ENCODE results near the gene GPR148.

DNA sequence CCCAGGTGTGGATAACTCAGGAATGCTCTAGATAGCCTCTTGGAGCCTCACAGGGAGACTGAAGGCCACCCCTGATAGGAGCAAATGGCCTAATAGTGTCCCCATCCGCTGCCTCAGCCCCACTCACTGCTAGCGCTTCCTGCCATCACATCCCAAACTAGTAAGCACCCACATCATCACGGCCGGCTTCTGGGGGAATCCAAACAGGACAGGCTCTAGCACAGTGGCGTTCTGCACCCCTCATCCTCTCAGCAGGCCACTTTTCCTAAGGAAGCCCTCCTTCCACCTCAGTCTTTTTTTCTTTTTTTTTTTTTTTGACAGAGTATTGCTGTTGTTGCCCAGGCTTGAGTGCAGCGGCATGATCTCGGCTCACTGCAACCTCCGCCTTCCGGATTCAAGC is 20.2 kb downstream of the GPR148 start:
- TF ChIP-seq, protein P1, sequence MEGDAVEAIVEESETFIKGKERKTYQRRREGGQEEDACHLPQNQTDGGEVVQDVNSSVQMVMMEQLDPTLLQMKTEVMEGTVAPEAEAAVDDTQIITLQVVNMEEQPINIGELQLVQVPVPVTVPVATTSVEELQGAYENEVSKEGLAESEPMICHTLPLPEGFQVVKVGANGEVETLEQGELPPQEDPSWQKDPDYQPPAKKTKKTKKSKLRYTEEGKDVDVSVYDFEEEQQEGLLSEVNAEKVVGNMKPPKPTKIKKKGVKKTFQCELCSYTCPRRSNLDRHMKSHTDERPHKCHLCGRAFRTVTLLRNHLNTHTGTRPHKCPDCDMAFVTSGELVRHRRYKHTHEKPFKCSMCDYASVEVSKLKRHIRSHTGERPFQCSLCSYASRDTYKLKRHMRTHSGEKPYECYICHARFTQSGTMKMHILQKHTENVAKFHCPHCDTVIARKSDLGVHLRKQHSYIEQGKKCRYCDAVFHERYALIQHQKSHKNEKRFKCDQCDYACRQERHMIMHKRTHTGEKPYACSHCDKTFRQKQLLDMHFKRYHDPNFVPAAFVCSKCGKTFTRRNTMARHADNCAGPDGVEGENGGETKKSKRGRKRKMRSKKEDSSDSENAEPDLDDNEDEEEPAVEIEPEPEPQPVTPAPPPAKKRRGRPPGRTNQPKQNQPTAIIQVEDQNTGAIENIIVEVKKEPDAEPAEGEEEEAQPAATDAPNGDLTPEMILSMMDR (IDR thresholded peaks at IDR 0.05; ENCODE audit: poor library complexity), result no peak
- TF ChIP-seq EZH2phosphoT487 (IDR thresholded peaks at IDR 0.05; ENCODE audit: low read depth, severe bottlenecking, unreplicated experiment) (no peak), EZH2 (IDR thresholded peaks at IDR 0.05; ENCODE audit: borderline replicate concordance) (no peak)

All from hepatocyte (in vitro differentiated cells).